ENCODE measurements around the gene BICC1. TPM values are rescaled to one million over a fixed set of nuclear protein-coding genes. Genes with fewer than 3 reads are reported as not detected.

The BICC1 gene
- total and polyA plus RNA-seq, 2 of the 8 experiments (the other 6 are each of a cell fraction or from before 2014, with no cell fraction given), result 0.20 to 0.73 TPM

GRCh38 chr10:58627392-58627791 lies 114.7 kb downstream of the BICC1 start:
- H4K20me1 ChIP-seq (replicated peaks in 1 of 2; ENCODE audit: control insufficient read depth in 1 of 2, insufficient read depth in 2 of 2, low read length in 2 of 2), result no peaks in the 10 kb centered on the region
- no peak overlapping the region for H2BK5ac ChIP-seq (ENCODE audit: low read depth, low read length)
- POLR2A ChIA-PET (ENCODE audit: partially characterized antibody), result no interaction called here
- no peaks in the 10 kb centered on the region for H3K27me3 ChIP-seq (replicated peaks in 1 of 4; ENCODE audit: control insufficient read depth in 3 of 4, extremely low read depth in 1 of 4, insufficient read depth in 3 of 4, low read length in 3 of 4)
- no peak overlapping the region for H3K23ac ChIP-seq (ENCODE audit: insufficient read length)
- H3K4ac ChIP-seq (replicated peaks; ENCODE audit: insufficient read length, low read depth, low read length), result no peak overlapping the region
- no peaks in the 10 kb centered on the region for H3K79me1 ChIP-seq (ENCODE audit: low read depth, low read length)
- no peak overlapping the region for H2AK5ac ChIP-seq (ENCODE audit: low read depth, low read length)
- 93% methylated on average over 6 of the region's 6 CpGs; no CpG with 5 or more reads in 1 of the 2 experiments for WGBS, 2 experiments (ENCODE audit: extremely low coverage in 1 of 2, insufficient coverage in 1 of 2, insufficient read length in 1 of 2, insufficient replicate concordance in 2 of 2, low coverage in 1 of 2, low lambda C conversion rate in 2 of 2, missing lambda C conversion rate in 1 of 2)
- H3K4me3 ChIP-seq (ENCODE audit: extremely low read depth in 1 of 4, insufficient read depth in 2 of 4, low read depth in 3 of 4, low read length in 4 of 4), result no peak overlapping the region
- H3K23me2 ChIP-seq (ENCODE audit: low read depth, low read length), result no peaks in the 10 kb centered on the region; the same call in 1 of the 2 replicates
- FAIRE-seq (no peak), DNase-seq (ENCODE audit: low read depth in 1 of 2, low spot score in 2 of 2) (no peak)
- no peak overlapping the region for H3K9ac ChIP-seq (replicated peaks in 1 of 4; ENCODE audit: extremely low read depth in 1 of 4, low read depth in 3 of 4, low read length in 3 of 4)
- H3K9me3 ChIP-seq (ENCODE audit: insufficient read depth in 2 of 2, low read depth in 1 of 2, low read length in 1 of 2), result no peaks in the 10 kb centered on the region
- H2BK20ac ChIP-seq (ENCODE audit: low read length), result no peak overlapping the region
- no peak overlapping the region for H4K5ac ChIP-seq (ENCODE audit: insufficient read length, low read depth, low read length)
- TF ChIP-seq CEBPB (IDR thresholded peaks at IDR 0.05; ENCODE audit: low read depth, low read length), result no peak
- no peak for TF ChIP-seq KDM1A (IDR thresholded peaks at IDR 0.05; ENCODE audit: borderline replicate concordance, low read length)
- TF ChIP-seq CBX8 (IDR thresholded peaks at IDR 0.05; ENCODE audit: borderline replicate concordance, low read depth, low read length), result no peak
- no peak for TF ChIP-seq CHD1 (IDR thresholded peaks at IDR 0.05; ENCODE audit: low read depth, low read length)
- no peak for TF ChIP-seq KDM5A (IDR thresholded peaks at IDR 0.05; ENCODE audit: low read length)
- no peak for TF ChIP-seq SIX5 (IDR thresholded peaks at IDR 0.05; ENCODE audit: low read depth, low read length)
- TF ChIP-seq POLR2A (IDR thresholded peaks at IDR 0.05; ENCODE audit: control extremely low read depth in 1 of 2, low read depth in 2 of 2, low read length in 2 of 2), result no peak
- no peak for TF ChIP-seq ATF3 (IDR thresholded peaks at IDR 0.05; ENCODE audit: insufficient read depth, low read depth, low read length)
- no peak for TF ChIP-seq ASH2L (IDR thresholded peaks at IDR 0.05; ENCODE audit: low read length)
- TF ChIP-seq POLR2AphosphoS5 (IDR thresholded peaks at IDR 0.05; ENCODE audit: low read depth, low read length), result no peak
- no peak for TF ChIP-seq SRF (IDR thresholded peaks at IDR 0.05; ENCODE audit: low read depth, low read length)
- H3K18ac ChIP-seq (ENCODE audit: extremely low read depth, low read length), result no peak overlapping the region
- H2AFZ ChIP-seq (ENCODE audit: low read length), result no peak overlapping the region
- H2BK15ac ChIP-seq (ENCODE audit: low read length), result no peak overlapping the region
- H2BK12ac ChIP-seq (ENCODE audit: low read depth, low read length), result no peak overlapping the region
- no peaks in the 10 kb centered on the region for H3K36me3 ChIP-seq (ENCODE audit: control insufficient read depth in 2 of 4, insufficient read depth in 4 of 4, low read length in 3 of 4)
- no peak overlapping the region for H4K91ac ChIP-seq (replicated peaks; ENCODE audit: insufficient read length, low read length)
- H4K8ac ChIP-seq (ENCODE audit: extremely low read depth, insufficient read depth, low read length), result no peak overlapping the region
- no peak overlapping the region for H2BK120ac ChIP-seq (replicated peaks; ENCODE audit: low read depth, low read length)
- CTCF ChIA-PET (ENCODE audit: partially characterized antibody), result no interaction called here
- H3K56ac ChIP-seq (replicated peaks; ENCODE audit: insufficient read length, low read depth, low read length), result no peak overlapping the region
- no peaks in the 10 kb centered on the region for H3K79me2 ChIP-seq (ENCODE audit: control insufficient read depth in 1 of 2, insufficient read depth in 2 of 2, low read length in 2 of 2)
- H3K4me2 ChIP-seq (ENCODE audit: insufficient read depth in 1 of 2, low read depth in 2 of 2, low read length in 2 of 2), result no peak overlapping the region
- no peak overlapping the region for H3K14ac ChIP-seq (ENCODE audit: insufficient read length)
- no peak overlapping the region for H3K27ac ChIP-seq (ENCODE audit: low read depth, low read length)
- peaks cover 0 to 14% (median 7%) of the 10 kb centered on the region in 4 experiments; a peak in 6 of 7 replicates for H3K4me1 ChIP-seq (replicated peaks in 1 of 4; ENCODE audit: control insufficient read depth in 3 of 4, insufficient read depth in 4 of 4, low read length in 3 of 4)
